Measurements from ENCODE around the gene PDF.

PDF gene

DNA sequence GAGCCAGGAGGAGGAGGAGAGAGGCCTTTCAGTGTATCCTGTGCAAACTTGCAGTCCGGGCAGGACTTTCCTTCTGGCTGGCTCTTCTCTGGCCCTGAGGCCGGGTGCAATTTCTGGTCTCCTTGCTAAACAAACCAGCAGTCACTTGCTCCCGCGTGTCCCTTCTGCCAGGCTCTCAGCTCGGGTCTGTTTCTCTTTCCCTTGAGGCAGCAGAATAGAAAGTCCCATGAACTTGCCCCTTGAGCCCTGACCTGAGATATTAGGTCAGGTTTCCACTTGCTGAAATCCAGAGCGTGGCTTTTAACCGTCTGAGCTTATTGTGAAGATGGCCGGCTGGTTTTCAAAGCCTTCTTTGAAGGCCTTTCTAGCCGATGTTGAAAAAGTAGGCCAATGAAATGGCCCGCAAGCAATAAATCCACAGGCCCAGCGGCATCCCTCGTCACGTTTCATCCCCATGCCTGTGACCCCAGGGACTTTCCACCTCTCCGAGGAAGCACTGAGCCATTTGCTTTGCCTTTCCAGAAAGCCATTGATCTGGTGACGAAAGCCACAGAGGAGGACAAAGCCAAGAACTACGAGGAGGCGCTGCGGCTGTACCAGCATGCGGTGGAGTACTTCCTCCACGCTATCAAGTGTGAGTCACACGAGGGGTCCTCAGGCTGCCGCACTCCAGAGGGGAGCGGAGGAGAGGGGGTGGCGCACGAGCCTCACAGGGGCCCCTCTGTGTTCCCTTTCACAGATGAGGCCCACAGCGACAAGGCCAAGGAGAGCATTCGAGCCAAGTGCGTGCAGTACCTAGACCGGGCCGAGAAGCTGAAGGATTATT is 14.7 kb downstream of the PDF start:
- Histone ChIP-seq H3F3A (ENCODE audit: low read depth) (no peaks in the 10 kb centered on the region), H3K9me3 (ENCODE audit: insufficient read depth, low read depth, low read length) (no peaks in the 10 kb centered on the region), H3K36me3 (ENCODE audit: insufficient read depth, low read length) (peaks cover 47% of the 10 kb centered on the region; the same call in 1 of the 2 replicates), H3K4me2 (ENCODE audit: low read depth, low read length, poor library complexity, severe bottlenecking) (no peak overlapping the region), H3K4me3 (ENCODE audit: low read length, poor library complexity, severe bottlenecking) (no peak overlapping the region), H3K9ac (ENCODE audit: low read depth, low read length, poor library complexity, severe bottlenecking) (no peak overlapping the region), H4K20me1 (ENCODE audit: insufficient read depth, low read length, poor library complexity, severe bottlenecking) (peaks cover 33% of the 10 kb centered on the region), H3K4me1 (ENCODE audit: insufficient read depth, low read length, poor library complexity, severe bottlenecking) (peaks cover 1% of the 10 kb centered on the region), H3K27me3 (ENCODE audit: insufficient read depth, low read length, poor library complexity, severe bottlenecking) (no peaks in the 10 kb centered on the region), H3K9me2 (replicated peaks; ENCODE audit: low read depth, low read length) (no peaks in the 10 kb centered on the region), H3K79me2 (ENCODE audit: insufficient read depth, low read length) (peaks cover 61% of the 10 kb centered on the region), H2AFZ (ENCODE audit: low read length) (no peak overlapping the region)
- TF ChIP-seq, protein P1, sequence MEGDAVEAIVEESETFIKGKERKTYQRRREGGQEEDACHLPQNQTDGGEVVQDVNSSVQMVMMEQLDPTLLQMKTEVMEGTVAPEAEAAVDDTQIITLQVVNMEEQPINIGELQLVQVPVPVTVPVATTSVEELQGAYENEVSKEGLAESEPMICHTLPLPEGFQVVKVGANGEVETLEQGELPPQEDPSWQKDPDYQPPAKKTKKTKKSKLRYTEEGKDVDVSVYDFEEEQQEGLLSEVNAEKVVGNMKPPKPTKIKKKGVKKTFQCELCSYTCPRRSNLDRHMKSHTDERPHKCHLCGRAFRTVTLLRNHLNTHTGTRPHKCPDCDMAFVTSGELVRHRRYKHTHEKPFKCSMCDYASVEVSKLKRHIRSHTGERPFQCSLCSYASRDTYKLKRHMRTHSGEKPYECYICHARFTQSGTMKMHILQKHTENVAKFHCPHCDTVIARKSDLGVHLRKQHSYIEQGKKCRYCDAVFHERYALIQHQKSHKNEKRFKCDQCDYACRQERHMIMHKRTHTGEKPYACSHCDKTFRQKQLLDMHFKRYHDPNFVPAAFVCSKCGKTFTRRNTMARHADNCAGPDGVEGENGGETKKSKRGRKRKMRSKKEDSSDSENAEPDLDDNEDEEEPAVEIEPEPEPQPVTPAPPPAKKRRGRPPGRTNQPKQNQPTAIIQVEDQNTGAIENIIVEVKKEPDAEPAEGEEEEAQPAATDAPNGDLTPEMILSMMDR (conservative IDR thresholded peaks at IDR 0.05; ENCODE audit: low read length): no peak
- TF ChIP-seq EZH2phosphoT487 (IDR thresholded peaks at IDR 0.05; ENCODE audit: borderline replicate concordance): no peak

DNA sequence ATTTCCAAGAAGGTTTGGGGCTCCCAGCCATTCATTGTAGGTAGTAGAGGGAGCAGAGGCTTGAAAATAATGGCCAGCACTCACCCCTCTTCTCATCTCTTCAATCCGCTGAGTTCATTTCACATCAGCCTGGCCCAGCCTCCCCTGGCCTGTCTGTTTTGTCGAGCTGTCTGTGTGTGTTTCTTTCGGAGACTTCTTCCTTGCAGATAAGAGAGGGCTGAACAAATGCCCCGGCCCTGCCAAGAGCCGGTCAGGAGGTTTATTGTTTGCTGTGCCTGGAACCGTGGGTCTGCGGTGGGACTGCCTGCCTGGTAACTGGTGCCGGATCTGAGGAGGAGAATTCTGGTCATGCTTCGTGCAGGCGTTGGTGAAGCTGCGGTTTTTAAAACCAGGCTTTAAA is 15.9 kb downstream of the PDF start:
- Histone ChIP-seq H3K27me3 (ENCODE audit: insufficient read depth, low read length, poor library complexity, severe bottlenecking) (no peaks in the 10 kb centered on the region), H2AFZ (ENCODE audit: low read length) (no peak overlapping the region), H3K36me3 (ENCODE audit: insufficient read depth, low read length) (peaks cover 35% of the 10 kb centered on the region; the same call in 1 of the 2 replicates), H3K4me1 (ENCODE audit: insufficient read depth, low read length, poor library complexity, severe bottlenecking) (peaks cover 6% of the 10 kb centered on the region), H3K79me2 (ENCODE audit: insufficient read depth, low read length) (peaks cover 61% of the 10 kb centered on the region), H3K9ac (ENCODE audit: low read depth, low read length, poor library complexity, severe bottlenecking) (peak overlapping the region; percentile 32), H3K4me2 (ENCODE audit: low read depth, low read length, poor library complexity, severe bottlenecking) (peak overlapping the region; percentile 98), H4K20me1 (ENCODE audit: insufficient read depth, low read length, poor library complexity, severe bottlenecking) (peaks cover 33% of the 10 kb centered on the region), H3F3A (ENCODE audit: low read depth) (no peaks in the 10 kb centered on the region), H3K9me2 (replicated peaks; ENCODE audit: low read depth, low read length) (no peaks in the 10 kb centered on the region), H3K9me3 (ENCODE audit: insufficient read depth, low read depth, low read length) (no peaks in the 10 kb centered on the region), H3K4me3 (ENCODE audit: low read length, poor library complexity, severe bottlenecking) (no peak overlapping the region)
- TF ChIP-seq, protein P1 (conservative IDR thresholded peaks at IDR 0.05; ENCODE audit: low read length): no peak
- TF ChIP-seq EZH2phosphoT487 (IDR thresholded peaks at IDR 0.05; ENCODE audit: borderline replicate concordance): no peak

DNA sequence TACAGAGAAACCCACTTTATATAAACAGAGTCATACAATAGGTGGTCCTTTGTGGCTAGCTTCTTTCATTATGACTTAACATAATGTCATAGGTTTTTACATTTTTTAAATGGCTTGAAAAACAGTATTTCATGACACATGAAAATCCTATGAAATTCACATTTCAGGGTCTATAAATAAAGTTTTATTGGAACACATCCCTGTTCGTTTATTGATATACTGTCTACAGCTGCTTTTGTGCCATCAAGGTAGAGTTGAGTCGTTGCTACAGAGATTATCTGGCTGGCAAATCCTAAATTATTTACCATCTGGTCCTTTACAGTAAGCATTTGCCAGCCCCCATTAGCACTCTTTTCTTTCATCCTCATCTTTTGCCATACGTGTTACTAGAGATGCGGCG is 16.9 kb downstream of the PDF start:
- H4K20me1 ChIP-seq (ENCODE audit: insufficient read depth, low read length, poor library complexity, severe bottlenecking): peaks cover 32% of the 10 kb centered on the region
- H3K4me3 ChIP-seq (ENCODE audit: low read length, poor library complexity, severe bottlenecking): peak overlapping the region; percentile 2
- H3K4me2 ChIP-seq (ENCODE audit: low read depth, low read length, poor library complexity, severe bottlenecking): peak overlapping the region; percentile 98
- H2AFZ ChIP-seq (ENCODE audit: low read length): no peak overlapping the region
- no peaks in the 10 kb centered on the region for H3K9me3 ChIP-seq (ENCODE audit: insufficient read depth, low read depth, low read length)
- peaks cover 25% of the 10 kb centered on the region; the same call in 1 of the 2 replicates for H3K36me3 ChIP-seq (ENCODE audit: insufficient read depth, low read length)
- TF ChIP-seq, protein P1 (conservative IDR thresholded peaks at IDR 0.05; ENCODE audit: low read length): no peak
- TF ChIP-seq EZH2phosphoT487 (IDR thresholded peaks at IDR 0.05; ENCODE audit: borderline replicate concordance): no peak
- H3F3A ChIP-seq (ENCODE audit: low read depth): no peaks in the 10 kb centered on the region
- peaks cover 6% of the 10 kb centered on the region for H3K4me1 ChIP-seq (ENCODE audit: insufficient read depth, low read length, poor library complexity, severe bottlenecking)
- no peaks in the 10 kb centered on the region for H3K9me2 ChIP-seq (replicated peaks; ENCODE audit: low read depth, low read length)
- no peak overlapping the region for H3K9ac ChIP-seq (ENCODE audit: low read depth, low read length, poor library complexity, severe bottlenecking)
- H3K27me3 ChIP-seq (ENCODE audit: insufficient read depth, low read length, poor library complexity, severe bottlenecking): no peaks in the 10 kb centered on the region
- H3K79me2 ChIP-seq (ENCODE audit: insufficient read depth, low read length): peaks cover 60% of the 10 kb centered on the region

Measured in Loucy (cell line).